Skeletal muscle cell (primary cell): ENCODE data around the gene ADO.

Source experiments
- DNase-seq: peaks from one replicate; pipeline ENCODE4 v3.0.0-alpha.2; 2010; ENCODE audit warnings: low read depth
- H3K4me3 ChIP-seq: 2 replicates; pipeline ENCODE4 v1.5.1; 2011; ENCODE audit warnings: low read depth, mild to moderate bottlenecking, control low read depth, low read length, moderate library complexity

The ADO gene

DNA sequence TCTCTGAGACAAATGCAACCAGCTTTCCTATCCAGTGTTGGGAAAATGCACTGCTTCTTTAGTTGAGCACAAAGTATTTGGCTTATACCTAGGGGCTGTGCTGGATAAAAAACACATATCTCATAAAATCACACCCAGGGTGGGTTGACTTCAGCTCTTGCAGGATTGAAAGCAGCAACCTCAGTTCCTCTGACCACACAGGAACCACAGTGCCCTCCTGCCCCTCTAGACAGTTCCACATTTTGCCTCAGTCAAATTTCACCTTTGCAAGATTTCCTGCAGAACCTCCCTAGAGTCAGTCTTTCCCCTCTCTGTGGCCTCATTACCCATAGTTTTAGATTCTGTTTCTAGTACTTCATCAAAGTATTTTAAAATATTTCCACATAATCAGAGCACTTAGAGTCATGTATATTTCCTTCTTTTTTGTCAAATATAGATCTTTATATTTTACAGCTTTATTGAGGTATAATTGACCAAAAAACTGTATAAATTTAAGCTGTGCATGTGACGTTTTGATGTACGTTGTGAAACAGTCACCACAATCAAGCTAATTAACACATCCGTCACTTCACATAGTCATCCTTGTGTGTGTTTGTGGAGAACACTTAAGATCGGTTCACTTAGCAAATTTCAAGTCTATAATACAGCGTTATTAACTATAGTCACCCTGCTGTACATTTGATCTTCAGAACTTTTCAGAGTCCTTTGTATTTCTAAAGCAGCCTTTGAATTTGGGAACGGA lies 48.6 kb downstream of the ADO start:
- no peak for DNase-seq

GRCh38 chr10:62853710-62854109 lies 49.2 kb downstream of the ADO start:
- no peak overlapping the region for H3K4me3 ChIP-seq
- no peak for DNase-seq

More for the DNA sequence above, 48.6 kb downstream of the ADO start:
- no peak overlapping the region for H3K4me3 ChIP-seq

DNA sequence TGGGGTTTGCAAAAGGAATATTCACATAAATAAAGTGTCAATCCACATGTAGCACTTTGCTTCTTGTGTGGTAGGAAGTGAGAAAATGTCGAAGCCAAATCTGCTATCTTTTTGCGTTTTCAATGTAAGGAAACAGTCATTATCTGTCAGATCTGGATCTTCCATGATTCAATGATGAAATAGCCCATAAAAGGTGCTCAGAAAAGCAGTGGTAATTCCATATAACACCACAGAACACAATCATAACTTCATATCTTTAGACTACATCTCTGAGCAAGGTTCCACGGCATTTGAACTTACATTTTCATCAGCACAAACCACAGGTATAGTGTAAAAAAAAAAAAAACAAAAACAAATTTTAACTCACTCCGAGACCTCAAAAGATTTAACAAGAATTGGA lies 51.5 kb downstream of the ADO start:
- H3K4me3 ChIP-seq = no peak overlapping the region
- no peak for DNase-seq
